Natural killer cell (primary cell): Measurements from ENCODE around the gene MICALL2. TPM values are rescaled to one million over a fixed set of nuclear protein-coding genes. Genes with fewer than 3 reads are reported as not detected.

Experiments used
- ATAC-seq, 3 donors: fragments of 150-1000 bp in 2 of 3; fragments of 200-7000 bp in 1 of 3; cut with Tn5 transposase; 1 replicate in 1 of 3; 2 replicates in 2 of 3; pipeline ENCODE4 v1.10.0; 2021; ENCODE audit warnings: mild to moderate bottlenecking in 2 of 3, moderate library complexity in 2 of 3
- DNase-seq, 2 donors: peaks; one replicate each; pipeline versions ENCODE4 v3.0.0 to v3.0.0-alpha.2; 2013 to 2021; ENCODE audit warnings: mixed read lengths in 1 of 2
- H3K27ac ChIP-seq: one replicate; pipeline ENCODE4 v1.5.1; 2013; ENCODE audit warnings: mild to moderate bottlenecking, low read length
- H3K27me3 ChIP-seq: one replicate; pipeline ENCODE4 v1.6.1; 2013; ENCODE audit warnings: low read length; ENCODE audit not compliant: control insufficient read depth, insufficient read depth
- H3K36me3 ChIP-seq: one replicate; pipeline ENCODE4 v1.6.1; 2013; ENCODE audit warnings: low read length; ENCODE audit not compliant: control insufficient read depth, insufficient read depth
- H3K4me1 ChIP-seq: one replicate; pipeline ENCODE4 v1.6.1; 2013; ENCODE audit warnings: low read length; ENCODE audit not compliant: control insufficient read depth, insufficient read depth
- H3K4me3 ChIP-seq: one replicate; pipeline ENCODE4 v1.5.1; 2013; ENCODE audit warnings: low read length
- H3K9me3 ChIP-seq: one replicate; pipeline ENCODE4 v1.6.1; 2013; ENCODE audit warnings: low read length; ENCODE audit not compliant: control insufficient read depth, insufficient read depth
- H3K27ac Mint-ChIP-seq, 2 donors: one replicate each; pipeline ENCODE4 v1.8.0; 2022; ENCODE audit warnings: mild to moderate bottlenecking in 2 of 2, mixed read lengths in 2 of 2, moderate library complexity in 1 of 2
- H3K27me3 Mint-ChIP-seq, 2 donors: one replicate each; pipeline ENCODE4 v1.8.0; 2022; ENCODE audit warnings: low read depth in 2 of 2, mixed read lengths in 2 of 2
- H3K36me3 Mint-ChIP-seq: one replicate; pipeline ENCODE4 v1.8.0; 2022; ENCODE audit warnings: mixed read lengths
- H3K4me1 Mint-ChIP-seq, 2 donors: one replicate each; pipeline ENCODE4 v1.8.0; 2022; ENCODE audit warnings: mixed read lengths in 2 of 2
- H3K4me3 Mint-ChIP-seq: one replicate; pipeline ENCODE4 v1.8.0; 2022; ENCODE audit warnings: mild to moderate bottlenecking, moderate library complexity, mixed read lengths
- H3K9me3 Mint-ChIP-seq, 2 donors: one replicate each; pipeline ENCODE4 v1.8.0; 2022; ENCODE audit warnings: mixed read lengths in 2 of 2
- WGBS: methylation state at CpG from one replicate; pipeline ENCODE4 v1.1.7; 2013; ENCODE audit warnings: missing lambda C conversion rate; ENCODE audit not compliant: insufficient coverage; 5-methylcytosine and 5-hydroxymethylcytosine counted together
- intact Hi-C: fragments of 100-400 bp; cut with micrococcal nuclease; formaldehyde crosslinking; loops from one replicate; pipeline ENCODE4 v1.14.2; 2022
- total RNA-seq, 4 donors: library from RNA; stranded (reverse); fragments of 120-200 nt in 1 of 4; gene quantifications; one replicate each; pipeline versions ENCODE4 v1.2.3 to v1.2.4, GENCODE V29; 2013 to 2022
- TF ChIP-seq, protein P1 (sequence below): fragments of 200-600 bp; IDR thresholded peaks from one replicate; pipeline ENCODE4 v1.8.0; 2022; ENCODE audit warnings: antibody characterized with exemption

The MICALL2 gene
- total RNA-seq, 3 donors from 2014 or later (not counting 1 experiment from before 2014, with no cell fraction given): 2.5 to 4.4 (median 2.8) TPM

DNA sequence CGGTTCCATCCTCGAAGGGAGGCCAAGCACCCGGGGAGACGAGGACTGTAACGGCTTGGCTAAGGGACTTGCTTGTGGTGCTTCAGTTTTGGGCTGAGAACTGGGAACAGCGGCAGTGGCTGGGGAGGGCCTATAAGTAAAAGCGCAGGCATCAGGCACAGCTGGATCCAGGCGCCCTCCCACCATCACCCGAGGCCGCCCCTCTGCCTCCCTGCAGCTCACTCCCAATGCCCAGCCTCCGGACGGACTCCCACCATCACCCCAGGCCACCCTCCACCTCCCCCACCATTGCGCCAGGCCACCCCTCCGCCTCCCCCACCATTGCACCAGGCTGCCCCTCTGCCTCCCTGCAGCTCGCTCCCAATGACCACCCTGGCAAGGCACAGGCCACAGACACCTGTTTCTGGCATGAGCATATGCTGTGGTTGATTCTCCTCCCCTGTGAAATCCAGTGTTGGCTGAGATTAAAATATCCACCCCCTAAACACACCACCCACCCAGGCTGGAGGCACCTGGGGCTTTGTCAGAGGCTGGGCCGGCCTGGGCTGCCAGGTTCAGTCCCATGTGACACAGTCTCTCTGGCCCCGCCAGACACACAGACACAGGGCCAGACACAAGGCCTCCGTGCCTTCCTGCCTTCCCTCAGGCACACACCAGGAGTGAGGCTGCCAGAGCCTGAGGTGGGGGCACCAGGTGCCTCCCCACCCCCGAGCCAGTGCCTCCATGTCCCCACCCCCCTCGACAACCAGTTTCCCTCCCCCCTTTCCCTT is 16.7 kb downstream of the MICALL2 start:
- Mint-ChIP-seq H3K27me3 (no peaks in the 10 kb centered on the region), H3K4me3 (no peak overlapping the region), H3K36me3 (no peaks in the 10 kb centered on the region), H3K9me3 (no peaks in the 10 kb centered on the region), H3K4me1 (no peaks in the 10 kb centered on the region), H3K27ac (no peak overlapping the region)
- intact Hi-C loops: no loop called here
- Histone ChIP-seq H3K27ac (no peak overlapping the region), H3K36me3 (no peaks in the 10 kb centered on the region), H3K9me3 (no peaks in the 10 kb centered on the region), H3K4me3 (no peak overlapping the region), H3K4me1 (no peaks in the 10 kb centered on the region), H3K27me3 (no peaks in the 10 kb centered on the region)
- DNase-seq (no peak), ATAC-seq (no peak)
- TF ChIP-seq, protein P1, sequence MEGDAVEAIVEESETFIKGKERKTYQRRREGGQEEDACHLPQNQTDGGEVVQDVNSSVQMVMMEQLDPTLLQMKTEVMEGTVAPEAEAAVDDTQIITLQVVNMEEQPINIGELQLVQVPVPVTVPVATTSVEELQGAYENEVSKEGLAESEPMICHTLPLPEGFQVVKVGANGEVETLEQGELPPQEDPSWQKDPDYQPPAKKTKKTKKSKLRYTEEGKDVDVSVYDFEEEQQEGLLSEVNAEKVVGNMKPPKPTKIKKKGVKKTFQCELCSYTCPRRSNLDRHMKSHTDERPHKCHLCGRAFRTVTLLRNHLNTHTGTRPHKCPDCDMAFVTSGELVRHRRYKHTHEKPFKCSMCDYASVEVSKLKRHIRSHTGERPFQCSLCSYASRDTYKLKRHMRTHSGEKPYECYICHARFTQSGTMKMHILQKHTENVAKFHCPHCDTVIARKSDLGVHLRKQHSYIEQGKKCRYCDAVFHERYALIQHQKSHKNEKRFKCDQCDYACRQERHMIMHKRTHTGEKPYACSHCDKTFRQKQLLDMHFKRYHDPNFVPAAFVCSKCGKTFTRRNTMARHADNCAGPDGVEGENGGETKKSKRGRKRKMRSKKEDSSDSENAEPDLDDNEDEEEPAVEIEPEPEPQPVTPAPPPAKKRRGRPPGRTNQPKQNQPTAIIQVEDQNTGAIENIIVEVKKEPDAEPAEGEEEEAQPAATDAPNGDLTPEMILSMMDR: no peak
- WGBS: 87% methylated on average over 19 of the region's 20 CpGs

- Histone ChIP-seq H3K9me3 (no peaks in the 10 kb centered on the region), H3K27ac (no peak overlapping the region), H3K4me1 (no peaks in the 10 kb centered on the region), H3K27me3 (no peaks in the 10 kb centered on the region), H3K4me3 (no peak overlapping the region), H3K36me3 (no peaks in the 10 kb centered on the region)
- TF ChIP-seq, protein P1: no peak
- WGBS: 81% methylated on average over 41 of the region's 41 CpGs
- DNase-seq: no peak
- Mint-ChIP-seq H3K4me1 (no peaks in the 10 kb centered on the region), H3K9me3 (no peaks in the 10 kb centered on the region), H3K27ac (no peak overlapping the region), H3K27me3 (no peaks in the 10 kb centered on the region), H3K36me3 (no peaks in the 10 kb centered on the region), H3K4me3 (no peak overlapping the region)
- peak in 1 of 3 donors; percentile 21 for ATAC-seq
- intact Hi-C loops: no loop called here
These were observed 17.5 kb downstream of the MICALL2 start for GRCh38 chr7:1441615-1442354.

DNA sequence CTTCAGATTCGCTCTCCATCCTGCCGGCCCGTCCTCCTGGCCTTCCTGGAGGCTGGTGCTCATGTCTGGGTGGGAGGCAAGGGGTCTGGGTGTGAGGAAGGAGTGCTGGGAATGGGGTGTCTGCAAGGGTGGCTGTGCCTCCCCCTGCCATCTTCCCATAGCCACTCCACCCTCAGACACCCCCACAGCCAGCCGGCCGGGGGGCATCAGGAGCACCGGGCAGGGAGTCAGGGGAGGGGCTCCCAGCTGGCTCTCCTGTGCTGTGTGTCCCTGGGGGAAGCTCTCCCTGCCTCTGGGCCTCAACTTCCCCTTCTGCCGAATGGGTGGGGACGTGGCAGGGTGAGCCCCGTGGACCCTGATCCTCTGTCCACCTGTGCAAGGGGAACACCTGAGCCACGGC is 18.6 kb downstream of the MICALL2 start:
- H3K4me3 Mint-ChIP-seq: no peak overlapping the region
- WGBS: 76% methylated on average over 10 of the region's 10 CpGs
- DNase-seq (no peak), ATAC-seq (no peak)
- no peaks in the 10 kb centered on the region for H3K36me3 Mint-ChIP-seq
- no peak overlapping the region for H3K27ac Mint-ChIP-seq
- H3K27me3 Mint-ChIP-seq: no peaks in the 10 kb centered on the region
- Histone ChIP-seq H3K36me3 (no peaks in the 10 kb centered on the region), H3K27ac (no peak overlapping the region), H3K4me3 (no peak overlapping the region), H3K9me3 (no peaks in the 10 kb centered on the region), H3K27me3 (no peaks in the 10 kb centered on the region), H3K4me1 (no peaks in the 10 kb centered on the region)
- TF ChIP-seq, protein P1: no peak
- no peaks in the 10 kb centered on the region for H3K9me3 Mint-ChIP-seq
- no peaks in the 10 kb centered on the region for H3K4me1 Mint-ChIP-seq
- intact Hi-C loops: no loop called here
